Stimulated activated naive CD8-positive, alpha-beta T cell treated with anti-CD3 and anti-CD28 coated beads, Interleukin-15, Interleukin-2, amounts not matched to agents 100 ng/mL and 50 ng/mL, for 24 hours (primary cell): ENCODE data around the gene FBLN2.

Source experiments
- H3K27ac Mint-ChIP-seq: one replicate; pipeline ENCODE4 v1.8.0; 2021; ENCODE audit warnings: mild to moderate bottlenecking, mixed read lengths
- H3K27me3 Mint-ChIP-seq: one replicate; pipeline ENCODE4 v1.8.0; 2021; ENCODE audit warnings: mixed read lengths
- H3K36me3 Mint-ChIP-seq: one replicate; pipeline ENCODE4 v1.8.0; 2021; ENCODE audit warnings: low read depth, mixed read lengths
- H3K4me1 Mint-ChIP-seq: one replicate; pipeline ENCODE4 v1.8.0; 2021; ENCODE audit warnings: low read depth, mixed read lengths
- H3K4me3 Mint-ChIP-seq: one replicate; pipeline ENCODE4 v1.8.0; 2021; ENCODE audit warnings: mild to moderate bottlenecking, mixed read lengths
- H3K9me3 Mint-ChIP-seq: one replicate; pipeline ENCODE4 v1.8.0; 2021; ENCODE audit warnings: mixed read lengths

FBLN2 gene

DNA sequence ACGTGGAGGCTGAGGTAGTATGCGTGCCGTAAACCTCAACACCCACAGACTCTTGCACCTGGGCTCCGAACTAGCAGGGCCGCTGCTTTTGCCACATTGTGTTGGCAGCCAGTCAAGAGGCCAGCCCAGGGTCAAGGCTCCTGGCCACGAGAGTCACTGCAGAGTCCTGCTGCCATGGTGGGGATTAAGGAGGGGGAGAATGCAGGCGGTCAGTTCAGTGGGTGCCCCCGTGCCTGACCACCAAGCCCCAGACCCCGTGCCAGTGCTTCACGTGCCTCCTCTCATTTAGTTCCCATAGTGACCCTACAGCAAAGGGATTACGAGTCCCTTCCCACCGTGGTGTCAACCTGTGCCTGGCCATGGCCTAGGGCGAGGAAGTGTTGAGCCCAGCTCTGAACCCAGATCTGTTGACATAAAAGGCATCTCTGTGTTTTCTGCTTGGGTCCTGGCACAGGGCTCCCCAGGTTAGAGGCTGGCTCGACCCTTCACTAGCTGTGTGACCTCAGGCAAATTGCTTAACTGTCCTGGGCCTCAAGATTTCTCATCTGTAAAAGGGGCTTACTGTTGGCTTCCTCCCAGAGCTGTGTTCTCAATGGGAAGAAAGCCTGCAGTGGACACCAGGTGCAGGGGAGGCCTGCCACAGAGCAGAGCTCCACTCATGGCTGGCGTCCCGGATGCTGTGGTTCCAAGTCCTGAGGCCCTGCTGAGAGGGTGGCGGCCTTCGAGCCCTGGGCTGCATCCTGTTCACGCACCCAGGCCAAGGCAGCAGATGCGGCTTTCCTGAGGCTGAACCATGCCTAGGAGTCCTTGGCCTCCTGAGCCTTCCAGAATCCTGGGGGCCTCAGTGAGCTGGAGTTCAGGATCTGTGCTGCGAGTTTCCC, 32.8 kb downstream of the FBLN2 start:
- Mint-ChIP-seq H3K27me3 (no peaks in the 10 kb centered on the region), H3K9me3 (no peaks in the 10 kb centered on the region), H3K4me3 (no peak overlapping the region), H3K27ac (no peak overlapping the region), H3K36me3 (no peaks in the 10 kb centered on the region), H3K4me1 (no peaks in the 10 kb centered on the region)

DNA sequence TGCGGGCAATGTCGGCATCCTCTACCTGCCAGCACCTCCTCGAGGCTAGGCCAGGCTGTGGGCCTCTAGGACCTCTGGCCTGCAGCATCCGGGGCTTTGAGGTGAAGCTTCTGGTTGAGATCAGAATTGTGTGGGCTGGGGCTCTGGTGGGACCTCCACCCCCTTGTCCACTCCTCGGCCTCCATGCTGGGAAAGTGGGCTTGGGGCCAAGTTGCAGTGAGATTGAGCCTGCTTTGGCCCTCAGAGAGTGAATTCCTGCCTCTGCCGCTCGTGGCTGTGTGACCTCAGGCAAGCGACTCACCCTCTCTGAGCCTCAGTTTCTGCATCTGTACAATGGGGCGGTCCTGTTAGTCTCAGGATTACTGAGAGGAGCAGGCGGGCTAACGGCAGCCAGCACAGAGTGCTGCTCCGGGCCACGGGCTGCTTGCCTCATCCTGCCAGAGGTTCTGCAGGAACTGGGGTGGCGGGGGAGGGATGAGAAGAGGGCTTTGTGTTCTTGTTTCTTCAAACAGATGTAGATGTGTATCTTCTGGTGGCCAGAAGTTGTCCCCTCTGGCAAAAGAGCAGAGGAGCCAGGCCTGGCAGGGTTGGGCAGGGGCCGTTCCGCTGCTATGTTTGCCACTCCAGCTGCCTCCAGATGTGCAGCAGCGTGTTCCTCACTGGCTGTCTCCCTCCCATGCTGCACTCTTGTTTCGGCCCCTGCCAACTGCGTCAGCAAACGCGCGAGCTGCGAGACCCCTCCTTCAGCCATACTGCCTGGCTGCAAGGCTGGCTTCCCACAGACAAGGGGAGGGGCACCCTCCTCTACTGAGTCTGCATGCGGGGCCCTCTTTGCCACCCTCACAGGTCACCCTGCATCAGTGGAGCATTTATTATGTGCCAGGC, 33.7 kb downstream of the FBLN2 start:
- H3K36me3 Mint-ChIP-seq = no peaks in the 10 kb centered on the region
- no peak overlapping the region for H3K4me3 Mint-ChIP-seq
- no peaks in the 10 kb centered on the region for H3K9me3 Mint-ChIP-seq
- no peak overlapping the region for H3K27ac Mint-ChIP-seq
- no peaks in the 10 kb centered on the region for H3K27me3 Mint-ChIP-seq
- no peaks in the 10 kb centered on the region for H3K4me1 Mint-ChIP-seq

DNA sequence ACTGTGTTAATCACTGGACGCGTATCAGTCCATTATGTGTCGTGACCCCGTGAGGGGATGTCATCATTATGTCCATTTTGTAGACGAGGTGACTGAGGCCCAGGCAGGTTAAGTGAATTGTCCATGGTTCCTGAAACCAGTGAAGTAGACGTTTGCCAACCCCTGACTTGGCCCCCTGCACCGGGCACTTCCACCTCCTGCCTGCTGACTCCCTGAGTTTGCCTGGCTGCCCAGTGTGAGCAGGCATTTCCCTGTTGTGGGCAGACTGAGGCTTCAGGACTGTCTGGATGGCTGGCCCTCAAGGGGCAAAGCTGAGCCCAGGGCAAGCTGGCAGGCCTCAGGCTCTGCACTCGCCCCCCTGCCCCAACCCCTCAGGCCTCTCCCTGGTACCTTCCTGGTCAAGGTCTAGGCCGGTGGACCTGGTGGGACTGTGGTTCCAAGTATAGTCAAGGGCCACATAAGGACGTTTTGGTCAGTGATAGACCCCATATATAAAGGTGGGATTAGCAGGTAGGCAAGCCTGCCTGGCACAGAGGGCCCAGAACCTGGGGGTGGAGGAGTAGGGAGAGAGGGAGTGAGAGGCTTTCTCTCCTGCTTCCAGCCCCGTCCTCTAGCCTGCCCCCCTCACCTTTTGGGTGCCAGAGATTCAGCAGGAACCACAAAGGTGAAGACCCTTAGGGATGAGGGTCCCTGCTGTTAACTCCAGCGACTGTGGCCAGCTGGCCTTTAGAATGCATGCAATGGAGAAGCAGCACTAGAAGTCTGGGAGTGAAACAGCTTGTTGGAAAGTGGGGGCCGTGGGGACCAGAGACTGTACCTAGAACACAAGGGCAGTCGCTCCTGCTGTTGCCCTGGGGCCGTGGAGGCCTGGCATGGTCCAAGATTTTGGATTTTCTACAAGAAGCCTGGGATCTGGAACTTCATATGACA, 34.6 kb downstream of the FBLN2 start:
- H3K4me1 Mint-ChIP-seq = no peaks in the 10 kb centered on the region
- no peak overlapping the region for H3K27ac Mint-ChIP-seq
- H3K4me3 Mint-ChIP-seq = no peak overlapping the region
- no peaks in the 10 kb centered on the region for H3K9me3 Mint-ChIP-seq
- H3K36me3 Mint-ChIP-seq = no peaks in the 10 kb centered on the region
- no peaks in the 10 kb centered on the region for H3K27me3 Mint-ChIP-seq

DNA sequence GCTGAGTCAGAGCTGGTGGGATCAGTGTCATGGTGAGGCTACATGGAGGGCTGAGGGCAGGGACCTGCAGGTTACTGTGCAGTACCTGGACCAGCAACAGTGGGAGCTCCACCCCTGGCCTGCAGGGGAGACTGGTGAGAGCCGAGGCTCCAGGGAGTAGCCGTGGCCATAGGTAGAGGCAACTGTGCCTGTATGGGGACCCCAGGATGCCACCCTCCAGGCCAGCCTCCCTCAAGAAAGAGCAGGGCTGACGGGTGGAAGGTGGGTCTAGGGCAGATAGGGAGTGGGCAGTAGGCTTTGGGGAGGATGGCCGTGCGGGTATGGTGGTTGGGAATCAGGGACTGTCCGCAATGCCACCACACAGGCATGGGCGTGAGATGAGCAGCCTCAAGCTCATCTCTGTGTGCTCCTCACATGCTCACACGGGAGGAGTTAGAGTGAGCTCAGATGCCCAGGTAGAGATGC, 35.5 kb downstream of the FBLN2 start:
- Mint-ChIP-seq H3K27ac (no peak overlapping the region), H3K4me1 (no peaks in the 10 kb centered on the region), H3K27me3 (no peaks in the 10 kb centered on the region), H3K4me3 (no peak overlapping the region), H3K9me3 (no peaks in the 10 kb centered on the region), H3K36me3 (no peaks in the 10 kb centered on the region)

DNA sequence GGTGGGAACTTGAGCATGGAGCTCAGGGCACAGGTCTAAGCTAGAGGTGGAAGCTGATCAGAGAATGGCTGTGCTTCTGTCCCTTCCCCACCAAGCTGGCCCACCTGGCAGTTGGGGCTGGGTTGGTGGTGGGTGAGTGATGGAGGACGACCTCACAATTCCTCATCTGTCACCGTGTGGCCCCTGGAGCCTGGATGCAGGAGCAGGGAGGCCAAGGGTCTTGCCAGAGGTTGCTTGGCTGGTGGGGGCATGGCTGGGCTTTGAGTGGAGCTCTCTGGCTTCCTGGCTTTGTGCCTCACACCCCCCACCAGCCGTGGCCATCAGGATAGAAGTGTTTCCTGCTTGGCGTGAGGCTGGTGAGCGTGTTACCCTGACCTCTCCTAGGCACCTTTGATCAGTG, 36.0 kb downstream of the FBLN2 start:
- H3K27me3 Mint-ChIP-seq = no peaks in the 10 kb centered on the region
- H3K9me3 Mint-ChIP-seq = no peaks in the 10 kb centered on the region
- H3K4me1 Mint-ChIP-seq = no peaks in the 10 kb centered on the region
- H3K4me3 Mint-ChIP-seq = no peak overlapping the region
- no peak overlapping the region for H3K27ac Mint-ChIP-seq
- H3K36me3 Mint-ChIP-seq = no peaks in the 10 kb centered on the region

DNA sequence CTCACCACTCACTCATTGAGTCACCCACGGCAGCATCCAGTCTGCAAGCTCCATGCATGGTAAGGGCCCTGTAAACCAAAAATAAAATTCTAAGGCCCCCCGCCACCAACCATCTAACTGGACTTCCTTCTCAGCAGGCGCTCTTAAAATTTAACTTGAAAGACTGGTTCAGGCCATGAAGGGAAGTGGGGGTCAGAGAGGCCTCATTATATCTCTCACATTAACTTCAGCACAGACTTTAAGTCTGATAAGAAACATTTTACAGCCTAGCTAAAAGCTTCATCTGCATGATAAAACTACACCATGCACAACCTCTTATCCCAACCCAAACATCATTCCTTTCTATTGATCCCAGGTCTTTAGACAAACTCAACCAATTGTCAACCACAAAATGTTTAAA, 38.5 kb downstream of the FBLN2 start:
- Mint-ChIP-seq H3K9me3 (no peaks in the 10 kb centered on the region), H3K27me3 (no peaks in the 10 kb centered on the region), H3K4me3 (no peak overlapping the region), H3K36me3 (no peaks in the 10 kb centered on the region), H3K27ac (no peak overlapping the region), H3K4me1 (no peaks in the 10 kb centered on the region)

DNA sequence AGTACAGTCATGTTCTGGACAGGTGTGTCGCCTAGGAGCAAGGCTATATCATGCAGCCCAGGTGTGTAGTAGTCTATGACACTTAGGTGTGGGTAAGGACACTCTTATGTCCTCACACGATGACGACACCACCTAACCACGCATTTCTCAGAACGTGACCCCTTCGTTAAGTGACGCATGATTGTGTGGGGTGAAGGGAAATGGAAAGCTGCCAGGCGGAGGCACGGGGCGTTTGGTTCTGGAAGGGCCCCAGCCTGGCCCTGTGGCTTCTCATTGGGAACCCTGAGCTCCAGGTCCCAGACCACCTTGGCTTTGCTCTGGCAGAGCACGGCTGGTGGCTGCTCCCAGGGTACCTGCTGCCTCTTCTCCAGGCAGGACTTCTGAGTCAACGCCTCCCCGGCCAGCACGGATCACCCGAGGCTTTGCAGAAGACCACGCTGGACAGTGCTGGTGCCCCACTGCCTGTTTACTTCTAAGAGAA, 39.3 kb downstream of the FBLN2 start:
- no peak overlapping the region for H3K27ac Mint-ChIP-seq
- H3K36me3 Mint-ChIP-seq = no peaks in the 10 kb centered on the region
- no peaks in the 10 kb centered on the region for H3K9me3 Mint-ChIP-seq
- H3K4me1 Mint-ChIP-seq = no peaks in the 10 kb centered on the region
- H3K27me3 Mint-ChIP-seq = no peaks in the 10 kb centered on the region
- H3K4me3 Mint-ChIP-seq = no peak overlapping the region

DNA sequence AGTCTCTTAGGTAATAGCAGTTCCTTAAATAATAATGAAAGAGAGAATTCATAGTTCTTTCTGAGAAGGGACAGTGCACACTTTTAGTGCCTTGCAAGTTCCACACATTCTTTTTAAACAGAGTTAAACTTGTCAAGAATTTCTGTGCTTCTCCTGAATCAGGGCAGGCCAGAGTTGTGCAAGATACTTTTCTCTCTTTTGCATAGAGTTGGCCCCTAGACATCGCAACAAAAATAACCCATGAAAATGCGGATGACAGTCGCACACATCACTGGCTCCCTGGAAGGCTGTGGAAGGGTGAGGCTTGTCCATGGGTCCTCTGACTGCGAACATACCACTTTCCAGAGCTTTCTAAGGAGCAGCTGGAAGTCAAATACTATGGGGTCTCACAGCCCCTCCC, 40.1 kb downstream of the FBLN2 start:
- Mint-ChIP-seq H3K27me3 (no peaks in the 10 kb centered on the region), H3K9me3 (no peaks in the 10 kb centered on the region), H3K36me3 (no peaks in the 10 kb centered on the region), H3K4me3 (no peak overlapping the region), H3K27ac (no peak overlapping the region), H3K4me1 (no peaks in the 10 kb centered on the region)

DNA sequence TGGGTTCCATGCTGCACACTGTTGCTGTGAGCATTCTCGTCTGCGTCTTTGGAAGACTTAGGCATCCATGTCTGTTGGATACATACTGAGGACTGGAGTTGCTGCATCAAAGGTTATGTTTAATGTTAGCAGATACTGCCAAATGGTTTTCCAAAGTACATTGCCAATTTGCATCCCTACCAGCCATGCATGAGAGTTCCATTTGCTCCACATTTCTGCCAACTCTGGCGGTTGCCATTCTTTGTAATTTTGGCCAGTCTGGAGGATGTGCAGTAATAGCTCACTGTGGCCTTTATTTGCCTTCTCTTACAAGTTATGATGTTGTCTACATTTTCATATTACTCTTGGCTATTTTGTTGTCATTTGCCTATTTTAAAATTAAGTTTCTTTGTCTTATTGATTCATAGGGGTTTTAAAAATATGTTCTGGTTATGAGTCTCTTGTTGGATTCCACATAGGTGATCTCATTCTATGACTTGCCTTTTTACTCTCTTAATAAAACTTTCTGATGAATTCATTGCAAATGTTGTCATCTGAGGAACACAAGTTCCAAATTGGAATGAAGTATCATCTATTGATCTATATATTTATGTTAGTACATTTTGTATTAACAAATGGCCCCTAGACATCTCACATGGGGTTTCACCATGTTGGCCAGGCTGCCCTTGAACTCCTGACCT, 42.1 kb downstream of the FBLN2 start:
- no peak overlapping the region for H3K4me3 Mint-ChIP-seq
- H3K27me3 Mint-ChIP-seq = no peaks in the 10 kb centered on the region
- no peaks in the 10 kb centered on the region for H3K36me3 Mint-ChIP-seq

DNA sequence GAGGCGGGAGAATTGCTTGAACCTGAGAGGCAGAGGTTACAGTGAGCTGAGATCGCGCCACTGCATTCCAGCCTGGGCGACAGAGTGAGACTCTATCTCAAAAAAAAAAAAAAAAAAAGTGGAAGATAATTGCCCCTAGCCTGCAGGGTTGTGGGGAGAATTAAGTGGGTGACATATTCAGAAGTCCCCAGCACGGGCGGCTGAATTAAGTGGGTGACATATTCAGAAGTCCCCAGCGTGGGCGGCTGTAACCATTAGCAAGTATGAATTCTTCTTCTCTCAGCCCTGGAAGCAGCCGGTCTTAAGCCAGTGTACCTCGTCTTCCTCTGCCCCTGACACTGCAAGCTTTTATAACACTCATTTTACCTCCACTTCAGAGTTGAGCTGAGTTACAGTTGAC, 44.7 kb downstream of the FBLN2 start:
- Mint-ChIP-seq H3K36me3 (no peaks in the 10 kb centered on the region), H3K4me1 (no peaks in the 10 kb centered on the region), H3K27me3 (peaks cover 3% of the 10 kb centered on the region), H3K4me3 (no peak overlapping the region), H3K9me3 (no peaks in the 10 kb centered on the region), H3K27ac (no peak overlapping the region)

More for the DNA sequence above, 42.1 kb downstream of the FBLN2 start:
- H3K9me3 Mint-ChIP-seq = no peaks in the 10 kb centered on the region
- no peak overlapping the region for H3K27ac Mint-ChIP-seq
- H3K4me1 Mint-ChIP-seq = no peaks in the 10 kb centered on the region

DNA sequence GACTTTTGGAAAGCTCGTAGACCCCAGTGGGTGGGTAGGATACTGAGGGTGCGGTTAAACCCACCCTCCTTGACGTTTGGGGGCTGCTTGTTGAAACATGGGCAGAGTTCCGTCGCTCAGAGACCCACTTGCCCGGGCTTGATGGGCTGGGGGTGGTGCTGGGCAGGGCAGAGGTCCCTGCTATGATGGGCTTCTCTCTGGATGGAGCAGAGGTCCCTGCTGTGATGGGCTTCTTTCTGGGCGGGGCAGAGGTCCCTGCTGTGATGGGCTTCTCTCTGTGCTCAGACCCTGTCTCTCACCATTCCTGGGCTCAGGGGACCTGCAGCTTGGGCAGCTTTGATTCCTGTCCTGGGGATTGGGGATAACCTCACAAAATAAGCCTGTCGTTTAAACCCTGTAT, 45.2 kb downstream of the FBLN2 start:
- Mint-ChIP-seq H3K9me3 (no peaks in the 10 kb centered on the region), H3K4me1 (no peaks in the 10 kb centered on the region), H3K27me3 (peaks cover 3% of the 10 kb centered on the region), H3K27ac (no peak overlapping the region), H3K4me3 (no peak overlapping the region), H3K36me3 (no peaks in the 10 kb centered on the region)

DNA sequence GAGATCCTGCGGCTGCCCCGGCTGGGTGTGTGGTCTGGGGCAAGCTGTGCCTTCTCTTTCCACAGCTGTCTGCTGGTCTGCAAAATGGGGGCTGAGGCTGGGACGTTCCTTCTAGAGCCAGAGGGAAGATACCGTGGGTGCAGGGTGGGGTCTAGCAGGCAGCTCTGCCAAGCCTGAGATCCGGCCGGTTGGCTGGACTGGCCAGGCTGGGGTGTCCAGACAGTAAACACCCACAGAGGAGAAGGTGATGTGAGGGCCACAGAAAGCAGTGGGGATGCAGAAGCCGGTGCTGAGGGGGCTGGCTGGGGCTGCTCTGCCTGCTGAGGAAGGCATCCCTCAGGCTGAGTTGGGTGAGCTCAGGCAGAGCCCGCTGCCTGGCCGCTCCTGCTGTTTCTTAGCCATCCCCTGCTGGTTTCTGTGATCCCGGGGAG, 46.1 kb downstream of the FBLN2 start:
- Mint-ChIP-seq H3K4me3 (no peak overlapping the region), H3K27me3 (peaks cover 3% of the 10 kb centered on the region), H3K36me3 (no peaks in the 10 kb centered on the region), H3K9me3 (no peaks in the 10 kb centered on the region), H3K27ac (no peak overlapping the region), H3K4me1 (no peaks in the 10 kb centered on the region)

DNA sequence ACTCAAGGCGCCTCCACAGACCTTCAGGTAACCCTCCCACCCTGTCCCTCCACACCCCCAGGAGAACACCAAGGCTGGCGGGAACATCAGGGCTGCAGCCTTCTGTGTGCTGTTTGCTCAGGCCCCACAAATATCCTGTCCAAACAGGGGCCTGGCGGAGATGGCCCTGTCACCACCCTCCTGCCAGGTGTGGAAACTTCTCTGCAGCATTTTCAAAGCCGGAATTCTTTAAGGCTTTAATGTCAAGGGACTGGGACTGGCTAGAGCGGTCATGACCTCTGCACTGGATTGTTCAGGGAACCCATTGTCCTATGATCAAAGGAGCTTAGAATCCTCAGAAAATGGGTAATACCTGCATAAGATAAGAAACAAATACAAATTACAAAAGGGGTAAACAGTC, 46.6 kb downstream of the FBLN2 start:
- Mint-ChIP-seq H3K36me3 (no peaks in the 10 kb centered on the region), H3K9me3 (no peaks in the 10 kb centered on the region), H3K27me3 (peaks cover 3% of the 10 kb centered on the region), H3K4me1 (no peaks in the 10 kb centered on the region), H3K4me3 (no peak overlapping the region), H3K27ac (no peak overlapping the region)
